A204.1 (cell line): Measurements from ENCODE around the gene BPTF.
"Not testable (repeated sequence)": the region's sequence is repeated elsewhere in the genome, so short reads cannot be mapped to it uniquely, and the experiment has no call there.

Source experiments
- FAIRE-seq: peaks from 2 replicates; lab custom pipeline; 2012; peaks lifted over from hg19 to GRCh38; lab: Jason Lieb, UNC

The BPTF gene

DNA sequence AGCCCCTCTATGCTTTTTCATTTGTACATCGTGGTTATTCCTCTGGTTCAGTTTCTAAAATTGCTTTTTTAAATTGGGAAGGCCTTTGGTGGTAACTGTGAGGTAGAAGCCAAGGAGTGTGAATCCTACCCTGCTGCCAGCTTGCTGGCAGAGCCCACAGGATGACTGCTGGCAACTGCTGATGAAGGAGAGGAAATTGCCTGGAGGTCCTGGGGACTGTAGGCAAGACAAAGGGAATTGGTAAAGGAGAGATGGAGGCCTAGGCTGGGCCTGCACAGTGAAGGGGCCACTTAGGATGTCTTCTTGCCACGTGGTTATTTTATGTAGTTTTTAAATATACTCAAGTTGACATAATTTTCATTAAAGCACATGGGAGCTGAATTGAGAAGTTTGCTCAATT, 155.2 kb downstream of the BPTF start:
- no peak for FAIRE-seq

DNA sequence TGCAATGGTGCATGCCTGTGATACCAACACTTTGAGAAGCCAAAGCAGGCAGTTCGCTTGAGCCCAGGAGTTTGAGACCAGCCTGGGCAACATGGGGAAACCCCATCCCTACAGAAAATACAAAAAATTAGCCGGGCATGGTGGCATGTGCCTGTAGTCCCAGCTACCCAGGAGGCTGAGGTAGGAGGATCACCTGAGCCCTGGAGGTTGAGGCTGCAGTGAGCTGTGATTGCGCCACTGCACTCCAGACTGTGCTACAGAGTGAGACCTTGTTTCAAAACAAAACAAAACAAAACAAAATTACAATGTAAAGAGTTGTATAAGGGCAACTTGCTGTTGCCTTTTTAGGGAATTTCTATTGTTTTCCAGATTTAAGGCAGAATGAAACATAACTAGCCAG, 155.6 kb downstream of the BPTF start:
- FAIRE-seq, result not testable (repeated sequence)

DNA sequence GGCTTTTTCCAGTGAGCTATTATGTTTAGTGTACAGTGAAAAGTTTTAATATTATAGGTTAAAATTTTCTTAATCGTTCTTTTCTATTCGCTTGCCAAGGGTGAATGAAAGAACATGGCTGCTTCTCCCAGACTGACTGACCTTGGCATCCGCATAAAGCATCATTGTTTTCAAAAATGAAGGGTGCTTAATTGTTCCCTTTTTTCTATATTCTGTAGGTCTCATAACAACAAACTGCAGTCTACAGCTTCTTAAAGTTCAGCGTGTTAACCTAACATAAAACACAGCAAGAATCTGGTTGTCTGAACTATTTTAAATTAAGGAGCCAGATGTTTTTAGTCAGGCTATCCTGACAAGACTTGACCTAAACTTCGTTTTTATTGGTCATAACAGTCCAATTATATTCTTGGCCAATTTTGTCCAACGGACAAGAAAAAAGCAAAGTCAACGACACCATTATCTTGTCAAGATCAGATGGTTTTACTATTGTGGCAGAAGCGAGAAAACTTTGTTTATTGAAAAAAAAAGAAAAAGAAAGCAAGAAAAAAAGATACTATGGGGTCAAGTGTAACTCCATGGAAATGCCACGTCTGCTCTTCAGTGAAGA, 156.8 kb downstream of the BPTF start:
- no peak for FAIRE-seq

DNA sequence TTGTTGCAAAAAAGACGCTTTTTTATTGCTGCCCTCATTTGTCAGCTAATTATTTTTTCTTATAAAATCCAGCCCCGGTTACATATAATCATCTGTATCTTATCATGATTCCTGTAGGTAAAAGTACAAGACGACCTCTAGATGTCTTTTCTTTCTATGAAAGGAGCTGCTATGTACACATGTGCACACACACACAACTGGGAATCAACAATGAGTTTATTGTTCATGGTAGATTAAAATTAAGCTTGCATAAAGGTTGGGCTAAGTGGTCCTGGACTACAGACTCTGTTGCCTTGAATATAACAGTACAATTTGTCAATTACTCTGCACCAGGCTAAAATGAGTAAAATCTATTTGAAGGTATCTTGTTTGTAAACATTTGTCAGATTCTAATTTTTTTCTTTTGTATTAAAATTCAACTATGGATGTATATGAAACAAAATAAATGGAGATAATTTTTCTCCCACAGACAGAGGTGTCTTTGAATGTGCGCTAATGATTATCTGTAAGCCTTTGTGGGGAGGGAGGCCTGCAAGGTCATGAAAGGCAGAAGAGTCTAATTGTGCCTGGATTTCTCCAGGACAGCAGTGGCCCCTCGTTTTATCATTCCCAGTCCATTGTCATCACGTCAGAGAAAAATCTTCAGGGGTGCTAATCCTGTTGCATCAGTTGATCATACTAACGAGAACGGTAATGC, 157.5 kb downstream of the BPTF start:
- no peak for FAIRE-seq

DNA sequence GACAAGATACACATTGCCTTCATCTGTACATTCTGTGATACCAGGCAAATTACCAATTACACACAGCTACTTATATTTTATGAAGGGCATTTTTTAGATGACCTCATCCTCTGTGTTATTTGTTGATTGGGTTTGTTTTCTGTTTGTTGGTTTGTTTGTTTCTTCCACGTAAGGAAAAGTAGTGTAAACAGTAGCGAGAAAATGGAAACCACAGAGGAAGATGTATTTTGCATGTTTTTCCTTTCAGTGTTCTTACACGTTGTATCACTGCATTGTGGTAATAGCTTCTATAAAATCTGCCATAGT, 158.0 kb downstream of the BPTF start:
- FAIRE-seq, result no peak

DNA sequence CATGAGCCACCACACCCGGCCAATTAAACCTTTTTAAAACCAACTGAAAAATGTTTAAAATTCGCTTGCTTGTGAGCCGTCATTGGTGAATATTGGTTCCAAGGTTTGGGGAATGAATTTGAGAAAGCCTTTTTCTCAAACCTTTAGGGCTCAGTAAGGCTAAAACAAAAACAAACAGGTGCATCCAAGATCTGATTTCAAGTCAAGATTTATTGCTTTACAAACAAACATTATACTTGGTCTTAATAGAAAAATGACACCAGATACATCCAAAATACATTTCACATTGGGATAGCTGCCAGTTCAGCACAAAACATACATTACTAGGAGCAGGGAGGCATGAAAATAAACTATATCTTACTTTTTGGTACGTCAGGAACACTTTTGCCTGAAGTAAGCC, 165.6 kb downstream of the BPTF start:
- no peak for FAIRE-seq

DNA sequence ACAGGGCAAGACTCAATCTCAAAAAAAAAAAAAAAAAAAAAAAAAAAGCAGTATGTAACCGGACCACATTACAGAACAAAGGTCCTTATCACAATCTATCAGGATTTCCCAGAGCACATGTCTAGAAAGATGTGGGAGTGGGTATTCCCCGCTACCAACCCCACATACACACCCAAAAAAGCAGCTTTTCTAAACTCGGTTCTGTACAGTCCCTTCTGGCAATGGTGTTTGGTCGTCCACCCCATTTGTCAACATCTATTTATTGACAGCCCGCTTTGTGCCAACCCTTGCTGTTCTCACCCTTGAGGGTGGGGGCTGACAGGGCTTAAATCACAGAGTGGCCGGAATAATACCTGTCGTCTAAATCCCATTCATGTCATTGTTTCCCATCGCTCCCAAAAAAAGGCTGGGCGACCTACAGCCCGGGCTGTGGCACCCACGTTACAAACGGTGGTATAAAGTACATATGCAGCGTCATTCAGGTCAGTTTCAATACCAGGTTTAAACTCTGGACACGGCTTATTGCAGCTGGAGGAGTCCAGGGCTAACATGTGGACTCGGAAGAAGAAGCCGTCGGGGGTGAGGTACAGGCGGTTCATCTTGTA, 167.3 kb downstream of the BPTF start:
- FAIRE-seq, result no peak

DNA sequence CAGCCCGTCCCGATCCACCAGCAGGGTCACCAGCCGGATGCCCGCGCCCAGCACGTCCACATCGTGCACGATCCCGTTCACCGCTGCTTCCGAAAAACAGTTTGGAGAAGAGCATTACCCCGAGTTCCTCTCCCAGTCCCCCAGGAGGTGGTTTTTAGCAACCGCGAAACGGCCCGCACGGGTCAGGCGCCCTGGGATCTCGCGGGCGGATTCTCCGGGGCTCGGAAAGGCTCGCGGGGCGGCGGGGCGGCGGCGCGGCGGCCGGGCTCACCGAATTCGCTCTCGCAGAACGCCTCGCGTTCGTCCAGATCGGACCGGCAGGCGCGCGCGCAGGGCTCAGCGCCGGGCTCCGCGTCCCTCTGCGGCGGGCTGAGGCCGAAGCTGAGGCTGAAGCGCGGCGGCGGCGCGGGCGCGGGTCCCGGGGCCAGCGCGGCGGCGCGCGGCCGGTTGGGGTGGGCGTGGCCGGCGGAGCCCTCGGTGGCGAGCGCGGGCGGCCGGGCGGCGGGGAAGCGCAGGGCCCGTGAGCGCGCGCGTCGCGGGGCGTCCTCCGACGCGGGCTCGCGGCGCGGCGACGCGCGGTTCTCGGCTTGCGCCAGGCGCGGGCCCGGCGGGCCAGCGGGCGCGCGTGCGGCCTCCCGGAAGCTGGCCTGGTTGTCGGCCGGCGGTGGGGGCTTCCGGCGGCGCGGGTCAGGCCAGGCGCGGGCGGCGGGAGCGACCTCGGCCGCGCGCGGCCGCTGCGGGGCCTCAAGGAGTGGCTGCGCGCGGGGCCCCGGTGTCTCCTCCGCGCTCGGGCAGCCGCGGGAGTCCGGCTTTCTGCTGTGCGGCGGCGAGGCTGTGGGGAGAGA, 168.1 kb downstream of the BPTF start:
- no peak for FAIRE-seq

DNA sequence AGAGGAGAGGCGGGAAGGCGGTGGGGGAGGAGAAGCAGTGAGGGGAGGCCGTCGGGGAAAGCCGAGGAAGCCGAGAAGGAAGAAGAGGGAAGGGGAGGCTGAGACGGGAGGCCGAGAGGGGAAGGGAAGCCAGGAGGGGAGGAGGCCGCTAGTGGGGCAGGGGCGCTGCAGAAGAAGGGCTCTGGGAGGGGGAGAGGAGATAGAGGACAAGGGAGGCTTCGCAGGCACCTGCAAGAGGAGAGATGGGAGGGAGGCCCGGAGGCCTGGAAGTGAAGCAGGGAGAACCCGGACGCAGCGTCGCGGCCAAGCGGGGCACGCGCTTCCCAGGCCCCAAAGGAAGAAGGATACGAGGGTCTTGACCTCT, 168.7 kb downstream of the BPTF start:
- FAIRE-seq, result no peak

DNA sequence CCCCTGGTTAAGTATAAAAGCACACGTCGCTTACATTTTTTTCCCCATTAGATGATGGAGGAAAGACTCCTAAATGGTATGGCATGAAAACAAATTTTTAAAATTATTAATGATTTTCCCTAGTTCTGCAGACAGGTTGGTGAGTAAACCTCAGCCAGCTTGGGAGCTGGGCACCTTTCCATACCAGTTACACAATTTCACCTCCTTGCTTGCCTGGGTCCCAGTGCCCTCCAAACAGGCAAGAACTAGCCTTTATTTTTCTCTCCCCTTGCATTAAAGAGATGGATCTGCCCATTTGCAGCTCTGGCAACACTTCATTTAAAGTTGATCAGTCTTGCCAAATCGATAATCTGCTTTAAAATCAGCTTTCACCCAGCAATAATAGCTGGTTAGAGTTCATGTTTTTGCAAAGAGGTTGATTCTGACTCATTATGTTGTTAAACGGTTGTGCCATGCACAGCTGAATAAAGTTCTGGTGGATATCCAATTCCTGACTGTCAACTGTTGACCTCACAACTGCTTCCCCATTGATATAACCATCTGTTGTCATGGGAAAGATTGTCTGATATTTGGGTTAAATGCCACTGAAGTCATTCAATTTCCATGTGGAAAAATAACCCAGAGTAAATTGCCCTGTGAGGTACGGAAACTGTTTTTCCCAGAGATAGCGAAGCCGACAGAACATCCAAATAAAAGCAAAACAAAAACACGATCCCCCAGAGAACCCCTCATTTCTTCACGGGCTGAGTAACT, 169.7 kb downstream of the BPTF start:
- FAIRE-seq, result no peak

DNA sequence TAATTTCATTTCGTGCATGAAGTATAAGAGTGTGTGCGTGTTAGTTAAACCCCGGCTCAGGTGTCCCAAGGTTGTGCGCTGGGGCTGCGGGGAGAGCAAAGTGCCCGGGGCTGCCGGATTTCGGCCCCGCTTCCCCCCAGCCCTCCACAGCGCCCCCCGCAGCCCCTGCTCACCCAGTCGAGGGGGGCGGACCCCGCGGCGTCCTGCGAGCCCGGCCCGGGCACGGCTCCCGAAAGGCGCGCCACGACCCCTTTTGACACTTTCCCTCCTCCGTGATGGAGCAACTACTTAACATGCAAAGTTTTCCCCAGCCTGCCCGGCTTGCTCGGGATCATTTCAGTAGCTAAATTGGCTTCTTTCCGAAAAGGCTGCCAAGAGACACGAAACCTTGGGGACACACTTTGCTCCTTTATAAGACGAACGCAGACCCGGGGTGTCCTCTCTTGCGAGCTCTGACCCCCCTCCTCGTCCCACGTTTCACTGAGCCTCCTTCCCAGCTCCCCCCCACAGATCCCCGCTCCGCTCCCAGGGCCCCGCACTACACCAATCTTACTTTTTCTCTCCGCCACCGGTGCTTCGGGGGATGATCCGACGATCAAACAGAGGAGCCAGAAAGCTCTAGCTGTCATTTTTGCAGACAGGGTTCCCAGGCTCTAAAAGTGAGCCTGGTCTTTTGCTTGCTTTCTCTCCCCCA, 170.4 kb downstream of the BPTF start:
- no peak for FAIRE-seq

DNA sequence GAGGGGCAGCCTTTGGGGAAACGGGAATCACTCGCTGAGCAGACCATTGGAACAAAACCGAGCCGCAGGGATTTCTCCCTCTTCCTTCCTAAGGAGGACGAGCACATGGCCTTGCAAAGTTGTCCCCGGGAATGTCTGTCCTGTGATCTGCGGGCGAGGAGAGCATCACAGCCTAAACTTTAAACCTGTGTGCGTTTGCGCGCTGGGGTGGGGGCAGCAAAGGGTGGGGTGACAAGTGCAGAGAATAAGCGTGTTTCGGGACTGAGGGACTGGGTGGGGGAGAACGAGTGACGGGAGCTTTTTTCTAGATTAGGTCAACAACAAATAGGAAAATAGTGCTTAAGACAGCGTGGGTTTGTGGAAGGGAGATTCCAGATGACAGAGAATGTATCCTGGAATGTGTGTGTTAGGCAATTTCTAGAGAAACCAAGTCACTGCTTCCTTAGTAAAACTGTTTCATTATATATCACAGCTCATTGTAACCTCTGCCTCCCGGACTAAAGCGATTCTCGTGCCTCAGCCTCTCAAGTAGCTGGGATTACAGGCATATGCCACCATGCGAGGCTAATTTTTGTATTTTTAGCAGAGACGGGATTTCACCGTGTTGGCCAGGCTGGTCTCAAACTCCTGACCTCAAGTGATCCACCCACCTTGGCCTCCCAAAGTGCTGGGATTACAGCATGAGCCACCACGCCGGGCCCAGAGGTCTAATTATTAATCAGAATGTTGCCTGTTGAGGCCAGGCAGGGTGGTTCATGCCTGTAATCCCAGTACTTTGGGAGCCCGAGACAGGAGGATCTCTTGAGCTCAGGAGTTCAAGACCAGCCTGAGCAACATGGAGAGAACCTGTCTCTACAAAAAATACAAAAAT, 171.2 kb downstream of the BPTF start, which contains the start of gene C17orf58:
C17orf58 (minus strand) TSS at position 169 of the 871 bp plus-strand sequence. CDS start 271 bp downstream, outside the sequence.
- FAIRE-seq, result not testable (repeated sequence)

DNA sequence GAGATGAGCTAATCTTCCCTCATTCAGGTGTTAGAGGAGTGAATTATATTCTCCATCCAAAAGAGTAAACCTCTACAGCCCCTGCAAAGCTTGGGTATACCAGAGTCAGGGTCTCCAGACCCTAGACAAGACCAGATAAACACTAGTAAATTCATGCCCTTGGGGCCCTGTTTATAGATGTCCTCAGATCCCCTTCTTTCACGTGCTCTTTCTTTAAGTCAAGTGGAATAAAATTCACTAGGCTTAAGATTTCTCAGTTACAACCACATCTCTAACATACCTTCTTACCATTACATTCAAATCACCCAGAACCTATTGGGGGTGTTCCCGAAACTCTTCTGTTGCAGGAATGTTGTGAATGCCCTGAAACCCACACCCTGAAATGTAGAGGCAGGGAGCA, 173.2 kb downstream of the BPTF start:
- FAIRE-seq, result no peak

DNA sequence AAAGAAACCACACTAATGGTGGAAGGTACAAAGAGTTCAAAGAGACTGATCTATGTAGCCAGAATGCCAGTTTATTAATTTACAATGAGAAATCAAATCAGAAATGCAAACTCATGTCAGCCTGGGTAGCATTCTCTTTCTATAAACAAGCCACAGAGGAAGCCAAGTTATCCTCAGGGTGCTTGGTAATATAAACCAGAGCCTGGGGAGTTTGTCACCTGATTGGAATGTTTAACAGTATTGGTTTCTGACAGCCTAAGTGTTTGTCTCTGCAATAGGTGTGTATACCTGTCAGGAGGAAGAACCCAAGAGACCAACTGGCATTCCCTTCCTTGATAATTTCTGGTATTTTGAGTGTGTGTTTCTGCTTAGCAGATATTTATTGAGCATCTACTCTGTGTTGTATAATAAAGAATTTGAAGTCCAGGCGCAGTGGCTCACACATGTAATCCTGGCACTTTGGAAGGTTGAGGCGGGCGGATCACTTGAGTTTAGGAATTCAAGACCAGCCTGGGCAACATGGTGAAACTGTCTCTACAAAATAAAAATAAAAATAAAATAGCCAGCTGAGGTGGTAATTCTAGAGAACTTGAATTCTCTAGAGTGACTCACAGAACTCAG, 174.1 kb downstream of the BPTF start:
- FAIRE-seq, result no peak

DNA sequence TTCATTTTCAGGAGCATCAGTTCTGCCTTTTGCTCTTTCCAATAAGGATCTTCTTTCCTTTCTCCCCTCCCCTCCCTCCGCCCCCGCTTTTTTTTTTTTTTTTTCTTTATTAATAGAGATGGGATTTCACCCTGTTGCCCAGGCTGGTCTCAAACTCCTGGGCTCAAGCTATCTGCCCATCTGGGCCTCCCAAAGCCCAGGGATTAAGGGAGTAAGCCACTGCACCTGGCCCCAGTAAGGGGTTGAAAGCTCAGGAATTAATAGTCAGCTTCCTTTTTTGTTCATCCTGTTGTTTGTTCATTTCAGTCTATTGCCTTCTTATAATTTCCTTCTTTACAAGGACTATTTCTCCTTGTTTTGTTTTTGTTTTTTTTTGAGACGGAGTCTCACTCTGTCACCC, 178.9 kb downstream of the BPTF start:
- no peak for FAIRE-seq

DNA sequence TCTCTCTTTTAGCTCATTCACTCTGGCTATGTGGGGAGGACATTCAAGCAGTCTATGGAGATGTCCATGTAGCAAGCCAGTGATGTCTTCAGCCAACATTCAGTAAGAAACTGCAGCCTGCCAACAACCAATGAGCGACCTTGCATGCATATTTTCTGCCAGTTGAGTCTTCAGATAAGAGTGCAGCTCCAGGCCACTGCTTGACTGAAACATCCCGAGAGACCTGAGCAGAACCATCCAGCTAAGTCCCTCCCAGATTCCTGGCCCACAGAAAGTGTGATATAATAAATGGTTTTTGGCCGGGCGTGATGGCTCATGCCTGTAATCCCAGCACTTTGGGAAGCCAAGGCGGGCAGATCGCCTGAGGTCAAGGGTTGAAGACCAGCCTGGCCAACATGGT, 181.5 kb downstream of the BPTF start:
- FAIRE-seq, result no peak

DNA sequence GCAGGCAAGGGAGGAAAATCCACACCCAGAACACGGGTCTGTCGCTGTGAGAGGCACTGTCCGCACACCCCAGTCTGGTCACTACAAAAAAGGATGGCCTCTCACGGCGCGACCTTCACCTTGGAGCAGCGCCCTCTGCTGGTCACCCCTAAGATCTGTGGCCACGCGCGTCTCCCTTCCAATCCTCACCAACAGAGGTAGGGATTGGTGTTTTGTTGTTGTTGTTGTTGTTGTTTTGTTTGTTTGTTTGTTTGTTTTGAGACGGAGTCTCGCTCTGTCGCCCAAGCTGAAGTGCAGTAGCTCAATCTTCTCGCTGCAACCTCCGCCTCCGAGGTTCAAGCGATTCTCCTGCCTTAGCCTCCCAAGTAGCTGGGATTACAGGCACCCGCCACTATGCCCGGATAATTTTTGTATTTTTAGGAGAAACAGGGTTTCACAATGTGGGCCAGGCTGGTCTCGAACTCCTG, 185.9 kb downstream of the BPTF start:
- FAIRE-seq, result no peak

DNA sequence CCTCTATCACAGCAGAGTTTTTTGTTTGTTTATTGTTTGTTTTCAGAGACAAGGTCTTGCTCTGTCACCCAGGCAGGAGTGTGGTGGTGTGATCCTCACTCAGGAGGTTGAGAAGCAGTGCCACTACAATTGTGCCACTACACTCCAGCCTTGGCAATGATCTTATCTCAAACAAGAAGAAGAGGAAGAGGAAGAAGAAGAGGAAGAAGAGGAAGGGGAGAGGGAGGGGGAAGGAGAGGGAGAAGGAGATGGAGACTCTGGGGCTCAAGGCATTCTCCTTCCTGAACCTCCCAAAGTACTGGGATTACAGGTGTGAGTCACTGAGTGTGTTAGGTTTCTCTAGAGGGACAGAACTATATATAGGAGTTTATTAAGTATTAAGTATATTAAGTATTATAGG, 188.1 kb downstream of the BPTF start:
- no peak for FAIRE-seq

DNA sequence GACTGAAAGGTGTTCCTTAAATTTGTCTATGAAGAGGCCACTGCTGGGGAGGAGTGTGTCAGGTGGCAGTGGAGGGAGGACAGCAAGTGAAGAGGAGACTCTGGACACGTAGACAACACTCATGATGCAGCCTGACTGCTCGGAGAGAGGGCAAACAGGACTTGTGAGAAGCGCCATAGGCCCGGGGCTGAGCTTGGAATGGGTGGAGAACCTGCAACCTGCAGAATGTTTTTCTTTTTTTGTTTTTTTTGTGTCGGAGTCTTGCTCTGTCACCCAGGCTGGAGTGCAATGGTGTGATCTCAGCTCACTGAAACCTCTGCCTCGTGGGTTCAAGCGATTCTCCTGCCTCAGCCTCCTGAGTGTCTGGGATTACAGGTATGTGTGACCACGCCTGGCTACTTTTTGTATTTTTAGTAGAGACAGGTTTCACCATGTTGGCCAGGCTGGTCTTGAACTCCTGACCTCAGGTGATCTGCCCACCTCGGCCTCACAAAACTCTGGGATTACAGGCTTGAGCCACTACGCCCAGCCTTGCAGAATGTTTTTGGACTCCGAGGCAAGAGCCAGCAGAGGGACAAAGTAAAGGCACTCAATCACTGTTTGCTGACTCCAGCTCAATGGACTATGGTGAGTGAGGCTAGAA, 189.9 kb downstream of the BPTF start:
- FAIRE-seq, result no peak

DNA sequence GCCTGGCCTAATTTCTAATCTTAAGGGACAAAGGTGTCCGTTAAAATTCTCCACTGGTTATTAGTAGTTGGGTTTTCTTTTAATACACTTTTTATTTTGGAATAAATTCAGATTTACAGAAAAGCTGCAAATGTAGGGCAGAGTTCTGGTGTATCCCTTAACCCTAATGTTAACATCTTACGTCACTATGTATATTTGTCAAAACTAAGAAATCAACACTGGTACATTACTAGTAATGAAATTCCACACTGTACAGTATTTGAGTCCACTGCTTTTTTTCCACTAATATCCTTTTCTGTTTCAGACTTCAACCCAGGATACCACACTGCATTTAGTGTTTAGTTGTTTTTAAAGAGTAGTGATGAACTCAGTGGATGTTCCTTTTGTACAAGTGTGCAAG, 191.5 kb downstream of the BPTF start:
- FAIRE-seq, result no peak
